A549 (cell line): Measurements from ENCODE around the gene CLDND1. TPM values are rescaled to one million over a fixed set of nuclear protein-coding genes. Genes with fewer than 3 reads are reported as not detected.

Experiments used
- ATAC-seq, 2 experiments: fragments of 200-7000 bp in 1 of 2; fragments of >200 bp in 1 of 2; cut with Nextera tagmentation in 1 of 2; cut with Tn5 transposase in 1 of 2; 3 replicates each; pipeline versions ENCODE4 v1.8.0 to v1.9.1; 2018 to 2020; ENCODE audit warnings: mild to moderate bottlenecking in 1 of 2, moderate library complexity in 1 of 2
- CTCF ChIA-PET: fragments of 300-600 bp; sonication (Branson Sonifier 250); formaldehyde crosslinking; extraction: SDS; loops from one replicate; lab custom pipeline; 2021; ENCODE audit warnings: antibody characterized with exemption, inconsistent platforms; lab: Yijun Ruan, JAX
- POLR2A ChIA-PET: fragments of 350-600 bp; formaldehyde crosslinking; extraction: SDS; loops from one replicate; lab custom pipeline; 2021; ENCODE audit warnings: antibody characterized with exemption, inconsistent platforms; lab: Yijun Ruan, JAX
- DNase-seq, 2 experiments: peaks; one replicate each; pipeline versions ENCODE4 v3.0.0 to v3.0.0-alpha.2; 2011 to 2016; ENCODE audit warnings: low read depth in 1 of 2, low spot score in 1 of 2
- FAIRE-seq: peaks from 2 replicates; lab custom pipeline; 2011; peaks lifted over from hg19 to GRCh38; lab: Jason Lieb, UNC
- H3K27ac ChIP-seq, 2 experiments: fragments of >200 bp; sonication (Bioruptor Twin); formaldehyde crosslinking; 3 replicates each; pipeline ENCODE4 v1.5.1; 2016 to 2017
- H3K4me1 ChIP-seq: fragments of >200 bp; sonication (Bioruptor Twin); formaldehyde crosslinking; 3 replicates; pipeline ENCODE4 v1.6.1; 2016
- H3K4me2 ChIP-seq: fragments of >200 bp; sonication (Bioruptor Twin); formaldehyde crosslinking; 3 replicates; pipeline ENCODE4 v1.6.1; 2016
- H3K4me3 ChIP-seq: fragments of >200 bp; sonication (Bioruptor Twin); formaldehyde crosslinking; 3 replicates; pipeline ENCODE4 v1.5.1; 2016
- H3K9me3 ChIP-seq: fragments of >200 bp; sonication (Bioruptor Twin); formaldehyde crosslinking; 3 replicates; pipeline ENCODE4 v1.6.1; 2016
- ATOH8 ChIP-seq: fragments of 250-450 bp; sonication (Bioruptor Pico); IDR thresholded peaks from 2 replicates; pipeline ENCODE4 v1.5.0; 2020; ENCODE audit warnings: low read depth, mild to moderate bottlenecking, moderate library complexity
- BCL3 ChIP-seq: fragments of >200 bp; sonication (Bioruptor Twin); formaldehyde crosslinking; IDR thresholded peaks from 3 replicates; pipeline ENCODE4 v1.6.1; 2016
- BHLHE40 ChIP-seq: IDR thresholded peaks from 2 replicates; pipeline ENCODE4 v1.6.1; 2012; ENCODE audit warnings: low read depth, low read length, inconsistent platforms
- EHF ChIP-seq: fragments of 250-450 bp; sonication (Bioruptor Pico); IDR thresholded peaks from 2 replicates; pipeline ENCODE4 v1.5.0; 2020; ENCODE audit warnings: mild to moderate bottlenecking
- FOXS1 ChIP-seq: fragments of 250-450 bp; sonication (Bioruptor Pico); IDR thresholded peaks from 2 replicates; pipeline ENCODE4 v1.5.0; 2020; ENCODE audit warnings: mild to moderate bottlenecking, moderate library complexity
- HES2 ChIP-seq: fragments of >200 bp; sonication (Bioruptor Twin); formaldehyde crosslinking; IDR thresholded peaks from 2 replicates; pipeline ENCODE4 v1.6.1; 2016
- JUN ChIP-seq, 2 experiments: fragments of >200 bp; sonication (Bioruptor Twin); formaldehyde crosslinking; IDR thresholded peaks; 2 replicates in 1 of 2; 3 replicates in 1 of 2; pipeline ENCODE4 v1.6.1; 2016 to 2017
- JUNB ChIP-seq: fragments of >200 bp; sonication (Bioruptor Twin); formaldehyde crosslinking; IDR thresholded peaks from 2 replicates; pipeline ENCODE4 v1.6.1; 2016
- KDM1A ChIP-seq: fragments of 200-600 bp; sonication (generic); IDR thresholded peaks from 2 replicates; pipeline ENCODE4 v1.6.1; 2016; ENCODE audit warnings: low read depth, mild to moderate bottlenecking
- MAX ChIP-seq: IDR thresholded peaks from 2 replicates; pipeline ENCODE4 v1.6.1; 2012
- PBX3 ChIP-seq: IDR thresholded peaks from 2 replicates; pipeline ENCODE4 v1.6.1; 2012
- POLR2A ChIP-seq: IDR thresholded peaks from 2 replicates; pipeline ENCODE4 v1.6.1; 2012; ENCODE audit warnings: mild to moderate bottlenecking, low read length
- RAD21 ChIP-seq, 2 experiments: fragments of >200 bp in 1 of 2; sonication (Bioruptor Twin) in 1 of 2; formaldehyde crosslinking in 1 of 2; IDR thresholded peaks in 1 of 2; conservative IDR thresholded peaks in 1 of 2; 2 replicates in 1 of 2; 3 replicates in 1 of 2; pipeline ENCODE4 v1.6.1; 2012 to 2018; ENCODE audit warnings: inconsistent platforms in 1 of 2
- RCOR1 ChIP-seq: fragments of 150-350 bp; IDR thresholded peaks from 2 replicates; pipeline ENCODE4 v1.6.1; 2014; ENCODE audit warnings: antibody characterized with exemption, low read length, low read depth
- REST ChIP-seq: fragments of 200-600 bp; sonication (generic); IDR thresholded peaks from 2 replicates; pipeline ENCODE4 v1.6.1; 2016; ENCODE audit warnings: antibody characterized with exemption, mild to moderate bottlenecking, moderate library complexity
- RNF2 ChIP-seq: fragments of 200-600 bp; sonication (generic); IDR thresholded peaks from 2 replicates; pipeline ENCODE4 v1.6.1; 2016; ENCODE audit warnings: low read depth, mild to moderate bottlenecking, antibody characterized with exemption, moderate library complexity, borderline replicate concordance
- TFCP2L1 ChIP-seq: fragments of 250-450 bp; sonication (Bioruptor Pico); IDR thresholded peaks from 2 replicates; pipeline ENCODE4 v1.5.0; 2021; ENCODE audit warnings: mild to moderate bottlenecking
- ZC3H11A ChIP-seq: fragments of 450-650 bp; IDR thresholded peaks from 2 replicates; pipeline ENCODE4 v1.6.1; 2014; ENCODE audit warnings: antibody characterized with exemption, mild to moderate bottlenecking
- ZSCAN20 ChIP-seq: fragments of 250-450 bp; sonication (Bioruptor Pico); IDR thresholded peaks from 2 replicates; pipeline ENCODE4 v1.8.0; 2022; ENCODE audit warnings: mild to moderate bottlenecking, moderate library complexity
- WGBS: methylation state at CpG from one replicate; pipeline ENCODE4 v1.1.6; 2017; ENCODE audit errors: missing lambda C conversion rate; 5-methylcytosine and 5-hydroxymethylcytosine counted together
- polyA plus RNA-seq, 4 experiments: library from polyadenylated mRNA; depleted of rRNA in 3 of 4; stranded (reverse); fragments of >200 nt; fragmentation: RNase III in 1 of 4; extraction: RNeasy Plus Mini Kit Qiagen cat#74134 plus additional on column Dnase treatment in 1 of 4; gene quantifications; 2 replicates in 3 of 4; 3 replicates in 1 of 4; pipeline ENCODE4 v1.2.3, GENCODE V29; 2011 to 2017

CLDND1 gene
- polyA plus RNA-seq, 2 of the 4 experiments (the other 2 are of a cell fraction), result 49.0 to 150 TPM

GRCh38 chr3:98528474-98529346 lies 6.0 kb upstream of the CLDND1 start:
- H3K4me3 ChIP-seq, result no peak overlapping the region
- ChIA-PET CTCF (interaction anchor here (0.8 kb wide), 1 partner anchor 343 kb away, joined by 4 read pairs; no protein-coding TSS in a partner anchor), POLR2A (no interaction called here)
- DNase-seq, result no peak
- TF ChIP-seq BCL3 (no peak), POLR2A (no peak), MAX (no peak), EHF (CRISPR knock-in tag) (no peak)
- H3K27ac ChIP-seq, result no peak overlapping the region
- no peaks in the 10 kb centered on the region for H3K9me3 ChIP-seq
- H3K4me2 ChIP-seq, result no peak overlapping the region
- WGBS, result 7% methylated on average over 4 of the region's 4 CpGs
- FAIRE-seq, result no peak
- ATAC-seq, result no peak
- H3K4me1 ChIP-seq, result no peaks in the 10 kb centered on the region

GRCh38 chr3:98525494-98525893 lies 2.8 kb upstream of the CLDND1 start:
- POLR2A ChIA-PET, result no interaction called here

More at GRCh38 chr3:98525494-98525893, 2.8 kb upstream of the CLDND1 start:
- no peak for DNase-seq
- TF ChIP-seq JUNB (no peak), REST (no peak), ZC3H11A (no peak), PBX3 (no peak), KDM1A (no peak), RNF2 (no peak), RAD21 (conservative IDR thresholded peaks at IDR 0.05 in 1 of 2, IDR thresholded peaks at IDR 0.05 in 1 of 2) (no peak), BHLHE40 (no peak), ATOH8 (no peak), TFCP2L1 (CRISPR knock-in tag) (no peak), JUN (IDR thresholded peaks at IDR 0.05) (no peak), RCOR1 (no peak), HES2 (no peak), ZSCAN20 (CRISPR knock-in tag) (no peak), FOXS1 (CRISPR knock-in tag) (no peak)
- Histone ChIP-seq H3K9me3 (no peaks in the 10 kb centered on the region), H3K4me2 (no peak overlapping the region), H3K27ac (no peak overlapping the region), H3K4me3 (no peak overlapping the region), H3K4me1 (peaks cover 8% of the 10 kb centered on the region; the same call in 2 of the 3 replicates)
- no peak for FAIRE-seq
- no peak for ATAC-seq
- 62% methylated on average over 6 of the region's 6 CpGs for WGBS
- CTCF ChIA-PET, result no interaction called here
